Measurements from ENCODE around the gene ARFGEF2.

DNA sequence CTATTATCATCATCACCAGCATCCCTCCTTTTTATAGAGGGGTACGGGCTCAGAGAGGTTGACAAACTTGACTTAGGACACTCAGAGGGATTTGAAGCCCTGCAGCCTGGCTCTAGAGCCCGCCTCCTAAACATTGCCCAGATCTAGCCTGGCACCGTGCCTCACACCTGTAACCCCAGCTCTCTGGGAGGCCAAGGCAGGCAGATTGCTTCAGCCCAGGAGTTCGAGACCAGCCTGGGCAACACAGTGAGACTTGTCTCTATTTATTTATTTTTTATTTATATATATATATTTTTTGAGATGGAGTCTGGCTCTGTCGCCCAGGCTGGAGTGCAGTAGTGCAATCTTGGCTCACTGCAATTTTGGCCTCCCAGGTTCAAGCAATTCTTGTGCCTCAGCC is 118.3 kb downstream of the ARFGEF2 start:
- TF ChIP-seq, protein P1, sequence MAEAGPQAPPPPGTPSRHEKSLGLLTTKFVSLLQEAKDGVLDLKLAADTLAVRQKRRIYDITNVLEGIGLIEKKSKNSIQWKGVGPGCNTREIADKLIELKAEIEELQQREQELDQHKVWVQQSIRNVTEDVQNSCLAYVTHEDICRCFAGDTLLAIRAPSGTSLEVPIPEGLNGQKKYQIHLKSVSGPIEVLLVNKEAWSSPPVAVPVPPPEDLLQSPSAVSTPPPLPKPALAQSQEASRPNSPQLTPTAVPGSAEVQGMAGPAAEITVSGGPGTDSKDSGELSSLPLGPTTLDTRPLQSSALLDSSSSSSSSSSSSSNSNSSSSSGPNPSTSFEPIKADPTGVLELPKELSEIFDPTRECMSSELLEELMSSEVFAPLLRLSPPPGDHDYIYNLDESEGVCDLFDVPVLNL (CRISPR knock-in tag; IDR thresholded peaks at IDR 0.05; ENCODE audit: borderline replicate concordance, low read depth): no peak
- TF ChIP-seq, protein P2, sequence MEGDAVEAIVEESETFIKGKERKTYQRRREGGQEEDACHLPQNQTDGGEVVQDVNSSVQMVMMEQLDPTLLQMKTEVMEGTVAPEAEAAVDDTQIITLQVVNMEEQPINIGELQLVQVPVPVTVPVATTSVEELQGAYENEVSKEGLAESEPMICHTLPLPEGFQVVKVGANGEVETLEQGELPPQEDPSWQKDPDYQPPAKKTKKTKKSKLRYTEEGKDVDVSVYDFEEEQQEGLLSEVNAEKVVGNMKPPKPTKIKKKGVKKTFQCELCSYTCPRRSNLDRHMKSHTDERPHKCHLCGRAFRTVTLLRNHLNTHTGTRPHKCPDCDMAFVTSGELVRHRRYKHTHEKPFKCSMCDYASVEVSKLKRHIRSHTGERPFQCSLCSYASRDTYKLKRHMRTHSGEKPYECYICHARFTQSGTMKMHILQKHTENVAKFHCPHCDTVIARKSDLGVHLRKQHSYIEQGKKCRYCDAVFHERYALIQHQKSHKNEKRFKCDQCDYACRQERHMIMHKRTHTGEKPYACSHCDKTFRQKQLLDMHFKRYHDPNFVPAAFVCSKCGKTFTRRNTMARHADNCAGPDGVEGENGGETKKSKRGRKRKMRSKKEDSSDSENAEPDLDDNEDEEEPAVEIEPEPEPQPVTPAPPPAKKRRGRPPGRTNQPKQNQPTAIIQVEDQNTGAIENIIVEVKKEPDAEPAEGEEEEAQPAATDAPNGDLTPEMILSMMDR (IDR thresholded peaks at IDR 0.05): no peak
- TF ChIP-seq, protein P3, sequence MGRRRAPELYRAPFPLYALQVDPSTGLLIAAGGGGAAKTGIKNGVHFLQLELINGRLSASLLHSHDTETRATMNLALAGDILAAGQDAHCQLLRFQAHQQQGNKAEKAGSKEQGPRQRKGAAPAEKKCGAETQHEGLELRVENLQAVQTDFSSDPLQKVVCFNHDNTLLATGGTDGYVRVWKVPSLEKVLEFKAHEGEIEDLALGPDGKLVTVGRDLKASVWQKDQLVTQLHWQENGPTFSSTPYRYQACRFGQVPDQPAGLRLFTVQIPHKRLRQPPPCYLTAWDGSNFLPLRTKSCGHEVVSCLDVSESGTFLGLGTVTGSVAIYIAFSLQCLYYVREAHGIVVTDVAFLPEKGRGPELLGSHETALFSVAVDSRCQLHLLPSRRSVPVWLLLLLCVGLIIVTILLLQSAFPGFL (CRISPR knock-in tag; IDR thresholded peaks at IDR 0.05; ENCODE audit: borderline replicate concordance): no peak
- TF ChIP-seq TEAD4 (CRISPR knock-in tag; IDR thresholded peaks at IDR 0.05): no peak
- TF ChIP-seq SP1 (CRISPR knock-in tag; conservative IDR thresholded peaks at IDR 0.05): no peak
- TF ChIP-seq NFE2L1 (CRISPR knock-in tag; IDR thresholded peaks at IDR 0.05): no peak
- TF ChIP-seq, protein P4, sequence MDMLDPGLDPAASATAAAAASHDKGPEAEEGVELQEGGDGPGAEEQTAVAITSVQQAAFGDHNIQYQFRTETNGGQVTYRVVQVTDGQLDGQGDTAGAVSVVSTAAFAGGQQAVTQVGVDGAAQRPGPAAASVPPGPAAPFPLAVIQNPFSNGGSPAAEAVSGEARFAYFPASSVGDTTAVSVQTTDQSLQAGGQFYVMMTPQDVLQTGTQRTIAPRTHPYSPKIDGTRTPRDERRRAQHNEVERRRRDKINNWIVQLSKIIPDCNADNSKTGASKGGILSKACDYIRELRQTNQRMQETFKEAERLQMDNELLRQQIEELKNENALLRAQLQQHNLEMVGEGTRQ (CRISPR knock-in tag; IDR thresholded peaks at IDR 0.05): no peak
- TF ChIP-seq NR3C1 (CRISPR knock-in tag; conservative IDR thresholded peaks at IDR 0.05; ENCODE audit: low read depth): no peak
- TF ChIP-seq ELF4 (CRISPR knock-in tag; IDR thresholded peaks at IDR 0.05; ENCODE audit: low read depth): no peak
- no peak for TF ChIP-seq CREB1 (CRISPR knock-in tag; IDR thresholded peaks at IDR 0.05)
- TF ChIP-seq, protein P5, sequence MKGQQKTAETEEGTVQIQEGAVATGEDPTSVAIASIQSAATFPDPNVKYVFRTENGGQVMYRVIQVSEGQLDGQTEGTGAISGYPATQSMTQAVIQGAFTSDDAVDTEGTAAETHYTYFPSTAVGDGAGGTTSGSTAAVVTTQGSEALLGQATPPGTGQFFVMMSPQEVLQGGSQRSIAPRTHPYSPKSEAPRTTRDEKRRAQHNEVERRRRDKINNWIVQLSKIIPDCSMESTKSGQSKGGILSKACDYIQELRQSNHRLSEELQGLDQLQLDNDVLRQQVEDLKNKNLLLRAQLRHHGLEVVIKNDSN (CRISPR knock-in tag; IDR thresholded peaks at IDR 0.05): no peak
- TF ChIP-seq, protein P6, sequence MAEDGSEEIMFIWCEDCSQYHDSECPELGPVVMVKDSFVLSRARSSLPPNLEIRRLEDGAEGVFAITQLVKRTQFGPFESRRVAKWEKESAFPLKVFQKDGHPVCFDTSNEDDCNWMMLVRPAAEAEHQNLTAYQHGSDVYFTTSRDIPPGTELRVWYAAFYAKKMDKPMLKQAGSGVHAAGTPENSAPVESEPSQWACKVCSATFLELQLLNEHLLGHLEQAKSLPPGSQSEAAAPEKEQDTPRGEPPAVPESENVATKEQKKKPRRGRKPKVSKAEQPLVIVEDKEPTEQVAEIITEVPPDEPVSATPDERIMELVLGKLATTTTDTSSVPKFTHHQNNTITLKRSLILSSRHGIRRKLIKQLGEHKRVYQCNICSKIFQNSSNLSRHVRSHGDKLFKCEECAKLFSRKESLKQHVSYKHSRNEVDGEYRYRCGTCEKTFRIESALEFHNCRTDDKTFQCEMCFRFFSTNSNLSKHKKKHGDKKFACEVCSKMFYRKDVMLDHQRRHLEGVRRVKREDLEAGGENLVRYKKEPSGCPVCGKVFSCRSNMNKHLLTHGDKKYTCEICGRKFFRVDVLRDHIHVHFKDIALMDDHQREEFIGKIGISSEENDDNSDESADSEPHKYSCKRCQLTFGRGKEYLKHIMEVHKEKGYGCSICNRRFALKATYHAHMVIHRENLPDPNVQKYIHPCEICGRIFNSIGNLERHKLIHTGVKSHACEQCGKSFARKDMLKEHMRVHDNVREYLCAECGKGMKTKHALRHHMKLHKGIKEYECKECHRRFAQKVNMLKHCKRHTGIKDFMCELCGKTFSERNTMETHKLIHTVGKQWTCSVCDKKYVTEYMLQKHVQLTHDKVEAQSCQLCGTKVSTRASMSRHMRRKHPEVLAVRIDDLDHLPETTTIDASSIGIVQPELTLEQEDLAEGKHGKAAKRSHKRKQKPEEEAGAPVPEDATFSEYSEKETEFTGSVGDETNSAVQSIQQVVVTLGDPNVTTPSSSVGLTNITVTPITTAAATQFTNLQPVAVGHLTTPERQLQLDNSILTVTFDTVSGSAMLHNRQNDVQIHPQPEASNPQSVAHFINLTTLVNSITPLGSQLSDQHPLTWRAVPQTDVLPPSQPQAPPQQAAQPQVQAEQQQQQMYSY (CRISPR knock-in tag; IDR thresholded peaks at IDR 0.05): no peak
- TF ChIP-seq GRHL2 (CRISPR knock-in tag; IDR thresholded peaks at IDR 0.05; ENCODE audit: insufficient replicate concordance, severe bottlenecking): no peak

Measured in WTC11 (cell line).